Astrocyte of the hippocampus (primary cell): ENCODE measurements around the gene FAIM.
"Not testable (repeated sequence)": the region's sequence is repeated elsewhere in the genome, so short reads cannot be mapped to it uniquely, and the experiment has no call there.

Experiments
- DNase-seq: peaks from one replicate; pipeline ENCODE4 v3.0.0; 2011; ENCODE audit warnings: low read depth, low spot score

FAIM gene

DNA sequence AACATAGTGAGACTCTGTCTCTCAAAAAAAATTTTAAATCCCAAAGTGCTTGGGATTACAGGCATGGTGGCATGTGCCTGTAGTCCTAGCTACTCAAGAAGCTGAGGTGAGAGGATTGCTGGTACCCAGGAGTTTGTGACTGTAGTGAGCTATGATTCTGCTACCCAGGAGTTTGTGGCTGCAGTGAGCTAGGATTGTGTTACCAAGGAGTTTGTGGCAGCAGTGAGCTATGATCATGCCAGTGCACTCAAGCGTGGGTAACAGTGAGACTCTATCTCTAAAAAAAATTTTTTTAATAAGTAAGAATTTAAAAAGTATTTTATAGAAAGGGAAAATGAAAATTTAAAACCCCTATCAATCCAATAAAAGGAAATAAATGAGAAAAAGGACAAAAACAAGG is 69.5 kb downstream of the FAIM start:
- DNase-seq, result no peak

GRCh38 chr3:138678874-138679392 is 70.4 kb downstream of the FAIM start:
- DNase-seq, result no peak

DNA sequence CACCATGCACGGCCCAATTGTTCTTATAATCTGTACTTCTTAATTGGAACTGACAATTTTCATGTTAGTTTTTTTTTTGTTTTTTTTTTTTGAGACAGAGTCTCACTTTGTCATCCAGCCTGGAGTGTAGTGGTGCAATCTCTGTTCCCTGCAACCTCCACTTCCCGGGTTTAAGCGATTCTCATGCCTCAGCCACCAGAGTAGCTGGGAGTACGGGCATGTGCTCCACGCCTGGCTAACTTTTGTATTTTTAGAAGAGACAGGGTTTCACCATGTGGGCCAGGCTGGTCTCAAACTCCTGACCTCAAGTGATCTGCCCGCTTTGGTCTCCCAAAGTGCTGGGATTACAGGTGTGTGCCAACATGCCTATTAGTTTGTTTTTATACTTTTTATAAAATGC is 72.4 kb downstream of the FAIM start:
- not testable (repeated sequence) for DNase-seq

GRCh38 chr3:138681463-138682220 is 73.1 kb downstream of the FAIM start:
- DNase-seq, result no peak

- DNase-seq, result no peak
Measured at GRCh38 chr3:138682648-138683047, 74.1 kb downstream of the FAIM start.
